Measurements from ENCODE around the gene FUCA1. TPM values are rescaled to one million over a fixed set of nuclear protein-coding genes. Genes with fewer than 3 reads are reported as not detected.
"Not testable (repeated sequence)": the region's sequence is repeated elsewhere in the genome, so short reads cannot be mapped to it uniquely, and the experiment has no call there.

Gene FUCA1
- total RNA-seq, 2 donors from 2014 or later, result 4.3 to 6.4 TPM

DNA sequence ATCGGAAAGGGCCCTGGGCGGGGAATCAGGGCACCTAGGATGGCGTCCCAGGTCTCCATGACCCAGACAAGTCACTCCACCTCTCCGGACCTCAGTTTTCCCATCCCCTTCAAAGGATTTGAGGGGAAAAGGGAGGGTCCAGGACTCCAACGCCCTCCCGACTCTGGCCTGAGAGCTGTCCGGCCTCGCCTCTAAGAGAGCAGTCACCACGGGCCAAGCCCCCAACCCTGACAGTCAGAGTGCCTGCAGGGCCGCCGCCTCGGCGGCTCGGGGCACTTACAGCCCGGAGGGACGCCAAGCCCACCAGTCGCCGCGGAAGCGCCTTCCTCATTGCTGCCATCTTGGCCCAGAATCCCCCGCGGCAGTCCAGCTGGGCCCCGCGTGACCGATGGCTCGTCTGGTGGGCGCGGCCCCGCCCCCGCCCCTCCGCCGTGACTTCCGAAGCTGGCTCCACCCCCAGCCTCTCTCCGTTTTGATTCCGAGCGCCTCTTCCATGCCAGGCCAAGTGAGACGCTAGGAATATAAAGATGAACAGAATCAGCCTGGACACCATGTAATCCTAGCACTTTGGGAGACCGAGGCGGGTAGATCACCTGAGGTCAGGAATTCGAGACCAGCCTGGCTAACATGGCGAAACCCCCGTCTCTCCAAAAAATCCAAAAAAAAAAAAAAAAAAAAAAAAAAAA, 42.9 kb downstream of the FUCA1 start, which contains the start of gene HMGCL:
TSS of gene HMGCL (minus strand) at position 354 of the 686 bp plus-strand sequence. CDS start at position 340, 14 bp downstream.
- Mint-ChIP-seq H3K36me3 (peaks cover 7 to 8% of the 10 kb centered on the region in 2 donors), H3K9me3 (no peaks in the 10 kb centered on the region), H3K27ac (peak within 1 kb of the TSS; percentile 96 to 98)
- ATAC-seq, result peak; percentile 96 to 97
- DNase-seq (ENCODE audit: low spot score in 2 of 2), result peak; percentile 82 to 84

DNA sequence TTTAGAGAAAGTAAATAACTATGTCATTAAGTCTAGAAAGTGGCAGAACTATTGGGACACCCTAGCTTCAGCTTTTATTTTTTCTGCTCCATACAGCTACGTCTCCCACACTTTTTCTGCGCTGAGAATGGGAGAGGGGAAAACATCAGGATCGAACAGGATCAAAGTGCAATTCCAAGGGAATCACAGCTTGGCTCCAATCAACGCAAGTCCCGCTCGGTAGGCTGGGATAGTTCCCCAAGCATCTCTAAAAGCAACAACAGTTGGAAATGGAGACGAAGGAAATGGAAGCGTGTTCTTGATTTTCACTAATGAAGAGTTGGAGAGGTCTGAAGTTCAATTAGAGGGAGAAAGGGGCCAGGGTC, 43.4 kb downstream of the FUCA1 start:
- H3K27ac Mint-ChIP-seq, result peak overlapping the region; percentile 96 to 98
- no peaks in the 10 kb centered on the region for H3K9me3 Mint-ChIP-seq
- no peak for DNase-seq (ENCODE audit: low spot score in 2 of 2)
- peaks cover 7 to 8% of the 10 kb centered on the region in 2 donors for H3K36me3 Mint-ChIP-seq
- no peak for ATAC-seq

DNA sequence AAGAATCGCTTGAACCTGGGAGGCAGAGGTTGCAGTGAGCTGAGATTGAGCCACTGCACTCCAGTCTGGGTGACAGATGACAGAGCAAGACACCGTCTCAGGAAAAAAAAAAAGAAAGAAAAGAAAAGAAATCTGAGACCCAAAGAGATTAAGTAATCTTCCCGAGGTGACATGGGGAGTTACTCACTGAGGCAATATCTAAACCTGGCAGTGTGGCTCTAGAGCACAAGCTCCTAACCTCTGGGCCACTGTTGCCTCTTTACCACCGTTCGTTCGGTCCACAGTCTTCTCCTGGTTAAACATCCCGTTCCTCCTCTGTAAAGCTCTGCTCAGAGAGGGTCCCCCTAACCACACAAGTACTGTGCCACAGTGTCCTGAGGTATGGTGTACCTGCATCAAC, 44.3 kb downstream of the FUCA1 start:
- Mint-ChIP-seq H3K27ac (peak overlapping the region; percentile 84 to 98), H3K36me3 (peaks cover 7 to 8% of the 10 kb centered on the region in 2 donors), H3K9me3 (no peaks in the 10 kb centered on the region)
- ATAC-seq (no peak), DNase-seq (ENCODE audit: low spot score in 2 of 2) (no peak)

DNA sequence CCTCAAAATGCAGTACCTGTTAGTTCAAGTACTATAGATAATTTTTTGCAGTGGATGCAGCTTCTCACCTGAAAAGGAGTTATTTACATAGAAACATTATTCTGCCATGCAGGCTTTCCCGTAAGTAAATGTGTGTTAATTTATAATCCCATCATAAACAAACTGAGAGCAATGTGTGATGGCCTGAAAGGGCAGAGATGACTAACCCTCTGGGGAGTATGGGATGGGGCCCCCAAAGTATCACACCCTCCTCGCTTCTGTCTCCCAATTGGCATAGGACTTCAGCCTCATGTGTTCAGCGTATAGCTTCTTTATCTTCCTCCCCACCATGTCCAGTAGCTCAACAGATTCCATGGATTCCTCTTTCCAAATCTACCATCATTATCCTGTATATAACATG, 50.5 kb downstream of the FUCA1 start:
- Mint-ChIP-seq H3K27ac (peak overlapping the region in 1 of 2 donors; percentile 16), H3K9me3 (no peaks in the 10 kb centered on the region), H3K36me3 (no peaks in the 10 kb centered on the region)
- DNase-seq (ENCODE audit: low spot score in 2 of 2) (peak in 1 of 2 donors; percentile 7), ATAC-seq (peak in 1 of 2 donors; percentile 37)

DNA sequence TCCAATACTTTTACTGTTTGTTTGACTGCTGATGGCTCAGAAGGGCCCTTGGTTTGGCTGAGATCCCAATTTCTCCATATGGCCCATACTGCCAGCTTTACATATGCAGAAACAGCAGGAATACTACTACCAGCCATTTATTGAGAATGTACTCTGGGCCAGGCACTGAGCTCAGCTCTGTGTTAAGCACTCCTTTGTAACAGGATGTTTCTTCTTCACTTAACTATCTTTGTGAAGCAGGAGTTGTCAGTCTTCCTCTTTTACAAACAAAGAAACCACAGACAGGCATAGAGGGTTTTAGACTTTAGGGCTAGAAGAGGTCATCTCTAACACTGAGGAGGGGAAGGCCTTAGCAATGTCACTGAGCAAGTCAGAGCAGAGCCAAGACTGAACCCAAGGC, 51.2 kb downstream of the FUCA1 start:
- H3K9me3 Mint-ChIP-seq, result no peaks in the 10 kb centered on the region
- ATAC-seq (no peak), DNase-seq (ENCODE audit: low spot score in 2 of 2) (peak in 1 of 2 donors; percentile 20)
- H3K36me3 Mint-ChIP-seq, result no peaks in the 10 kb centered on the region
- H3K27ac Mint-ChIP-seq, result no peak overlapping the region

DNA sequence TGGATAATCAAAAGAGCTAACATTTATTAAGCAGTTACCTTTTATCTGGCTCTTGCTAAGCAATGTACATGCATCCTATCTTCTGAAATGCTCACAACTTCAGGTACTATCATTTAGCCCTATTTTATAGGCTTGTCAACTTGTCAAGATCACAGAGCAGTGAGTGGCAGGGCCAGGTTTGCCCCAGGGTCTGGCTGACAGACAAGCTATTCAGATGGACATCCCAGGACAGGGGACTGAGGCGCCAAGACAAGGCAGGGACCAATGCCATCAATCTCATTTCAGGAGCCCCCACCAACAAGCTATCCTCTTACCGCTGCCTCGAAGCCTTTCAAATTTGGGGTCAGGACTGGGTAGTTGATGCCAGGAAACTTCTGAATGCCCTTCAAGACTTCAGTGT, 51.7 kb downstream of the FUCA1 start:
- ATAC-seq, result no peak
- peak in 1 of 2 donors; percentile 33 for DNase-seq (ENCODE audit: low spot score in 2 of 2)
- Mint-ChIP-seq H3K27ac (no peak overlapping the region), H3K36me3 (no peaks in the 10 kb centered on the region), H3K9me3 (no peaks in the 10 kb centered on the region)

DNA sequence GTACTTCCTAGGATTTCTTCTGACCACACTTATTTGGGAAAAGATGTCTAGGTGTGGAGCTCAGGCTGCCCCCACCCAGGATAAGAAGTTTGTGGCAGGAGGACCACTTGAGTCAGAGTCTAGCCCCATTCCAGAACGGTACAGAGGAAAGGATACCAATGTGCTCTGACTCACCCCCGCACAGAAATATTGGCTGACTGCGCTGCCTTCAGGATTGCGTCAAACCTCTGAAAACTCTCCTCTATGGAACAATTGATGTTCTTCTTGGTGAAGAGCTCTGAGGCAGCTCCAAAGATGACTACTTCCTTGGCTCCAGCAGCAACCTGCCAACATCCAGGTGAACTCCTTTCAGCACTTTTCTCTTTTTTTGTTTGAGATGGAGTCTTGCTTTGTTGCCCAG, 54.1 kb downstream of the FUCA1 start:
- Mint-ChIP-seq H3K36me3 (no peaks in the 10 kb centered on the region), H3K27ac (no peak overlapping the region), H3K9me3 (no peaks in the 10 kb centered on the region)
- no peak for DNase-seq (ENCODE audit: low spot score in 2 of 2)
- ATAC-seq, result no peak

DNA sequence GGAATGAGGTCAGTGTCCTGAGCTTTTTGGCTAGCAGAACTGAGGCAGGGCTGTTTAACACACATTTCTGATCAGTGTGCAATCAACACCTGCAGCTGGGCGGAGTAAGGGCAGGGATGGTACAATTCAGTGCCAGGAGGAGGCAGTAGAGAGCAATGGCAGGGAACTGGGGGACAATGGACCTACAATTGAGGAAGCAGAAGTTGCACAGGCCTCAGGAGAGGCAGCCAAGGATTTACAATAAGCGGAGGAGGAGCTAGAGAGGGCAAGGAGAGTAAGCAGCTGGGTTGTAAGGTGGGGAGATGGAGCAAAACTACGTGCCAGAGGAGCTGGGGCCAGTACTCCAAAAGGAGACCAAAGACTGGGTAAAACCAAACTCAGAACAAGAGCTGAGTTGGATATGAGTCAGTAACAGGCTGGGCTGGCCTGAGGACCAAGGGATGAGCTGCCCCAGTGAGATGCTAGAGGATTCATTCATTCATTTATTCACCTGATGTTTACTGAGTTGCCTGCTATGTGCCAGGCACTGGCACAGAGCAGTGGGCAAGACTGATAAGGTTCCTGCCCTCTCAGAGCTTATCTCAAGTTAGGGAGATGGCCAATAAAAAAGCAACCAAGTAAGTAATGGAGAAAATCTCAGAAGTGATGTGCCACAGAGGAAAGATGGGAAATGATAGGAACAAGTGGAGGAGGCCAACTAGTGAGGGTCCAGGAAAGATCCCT, 57.1 kb downstream of the FUCA1 start:
- ATAC-seq, result peak; percentile 68 to 70
- DNase-seq (ENCODE audit: low spot score in 2 of 2), result peak in 1 of 2 donors; percentile 69
- Mint-ChIP-seq H3K9me3 (no peaks in the 10 kb centered on the region), H3K27ac (peak overlapping the region; percentile 19 to 56), H3K36me3 (no peaks in the 10 kb centered on the region)

DNA sequence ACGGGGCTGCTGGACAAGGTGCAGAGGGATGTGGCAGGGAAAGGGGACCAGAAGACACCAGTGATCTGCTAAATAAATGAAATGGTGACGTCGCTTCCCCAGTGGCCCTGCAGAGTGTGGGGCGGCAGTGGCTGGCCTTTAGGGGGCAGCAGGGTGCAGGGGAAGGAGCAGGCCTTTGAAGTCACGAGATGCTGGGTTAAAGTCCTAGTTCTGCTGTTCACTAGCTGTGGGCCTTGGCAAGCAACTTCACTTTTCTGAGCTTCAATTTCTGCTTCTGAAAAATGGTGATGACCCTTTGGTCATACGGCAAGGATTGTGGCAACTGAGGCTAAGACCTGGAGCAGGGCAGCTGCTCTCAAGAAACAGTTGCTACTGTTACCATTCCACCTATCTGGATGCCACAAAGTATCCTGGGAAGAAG, 58.3 kb downstream of the FUCA1 start:
- Mint-ChIP-seq H3K27ac (no peak overlapping the region), H3K9me3 (no peaks in the 10 kb centered on the region), H3K36me3 (no peaks in the 10 kb centered on the region)
- peak in 1 of 2 donors; percentile 82 for DNase-seq (ENCODE audit: low spot score in 2 of 2)
- ATAC-seq, result peak; percentile 86 to 92

DNA sequence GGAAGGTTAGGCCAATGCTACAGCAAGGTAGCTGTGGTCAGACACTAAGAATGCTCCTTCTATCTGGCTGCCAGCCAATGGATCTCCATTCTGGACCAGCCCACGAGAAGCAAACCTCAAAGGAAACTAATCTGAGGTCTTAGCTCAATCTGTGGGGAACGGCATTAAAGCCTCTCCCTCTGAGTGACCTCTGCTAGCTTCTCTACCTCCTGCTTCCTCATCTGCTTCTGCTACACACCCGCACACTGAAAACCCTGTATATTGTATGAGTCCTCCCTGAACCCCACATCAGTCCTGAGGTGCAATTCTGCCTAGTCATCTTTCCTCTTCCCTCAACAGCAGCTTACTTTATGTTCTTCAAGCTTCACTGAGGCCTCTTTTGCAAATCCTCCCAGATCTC, 60.6 kb downstream of the FUCA1 start:
- ATAC-seq (no peak), DNase-seq (ENCODE audit: low spot score in 2 of 2) (no peak)
- H3K9me3 Mint-ChIP-seq, result no peaks in the 10 kb centered on the region
- peak overlapping the region; percentile 8 to 12 for H3K27ac Mint-ChIP-seq
- H3K36me3 Mint-ChIP-seq, result no peaks in the 10 kb centered on the region

DNA sequence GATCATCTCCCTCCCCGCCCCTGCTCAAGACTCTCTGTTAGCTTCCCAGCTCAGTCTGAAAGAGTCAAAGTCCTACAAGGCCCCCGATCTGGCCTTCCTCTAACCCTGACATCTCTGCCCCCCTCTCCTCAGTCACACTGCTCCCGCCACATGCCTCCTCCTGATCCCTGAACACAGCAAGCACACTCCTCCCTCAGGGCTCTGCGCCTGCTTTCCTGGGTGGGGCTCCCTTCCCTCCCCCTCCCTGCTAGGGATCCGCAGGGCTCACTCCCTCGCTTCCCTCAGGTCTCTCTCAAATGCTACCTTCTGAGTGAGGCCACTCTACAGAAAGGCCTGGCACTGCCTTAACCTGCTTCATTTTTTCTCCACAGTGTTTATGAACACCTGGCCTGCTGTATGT, 61.8 kb downstream of the FUCA1 start:
- no peak for ATAC-seq
- H3K27ac Mint-ChIP-seq, result peak overlapping the region; percentile 8 to 86
- no peak for DNase-seq (ENCODE audit: low spot score in 2 of 2)
- no peaks in the 10 kb centered on the region for H3K36me3 Mint-ChIP-seq
- no peaks in the 10 kb centered on the region for H3K9me3 Mint-ChIP-seq

DNA sequence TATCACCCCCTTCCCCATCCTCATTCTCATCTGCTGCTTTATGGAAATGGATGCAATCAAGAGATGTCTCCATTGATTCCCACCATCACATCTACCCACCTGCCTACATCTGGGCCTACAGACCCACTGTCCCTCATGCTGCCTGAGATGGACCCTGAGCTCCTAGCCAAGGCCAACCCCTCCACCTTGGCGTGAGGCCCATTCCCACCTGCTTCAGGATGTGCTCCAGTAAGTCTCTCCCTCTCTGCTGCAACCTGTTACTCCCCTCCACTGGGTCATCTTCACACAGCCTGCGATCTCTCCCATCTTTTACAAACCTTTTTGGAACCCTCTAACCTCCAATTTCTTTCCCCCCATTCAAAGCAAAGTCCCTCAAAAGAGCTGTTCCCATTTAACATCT, 63.1 kb downstream of the FUCA1 start:
- Mint-ChIP-seq H3K27ac (peak overlapping the region; percentile 8 to 80), H3K9me3 (no peaks in the 10 kb centered on the region), H3K36me3 (peaks cover under 1% of the 10 kb centered on the region in 2 donors)
- DNase-seq (ENCODE audit: low spot score in 2 of 2), result no peak
- ATAC-seq, result no peak

DNA sequence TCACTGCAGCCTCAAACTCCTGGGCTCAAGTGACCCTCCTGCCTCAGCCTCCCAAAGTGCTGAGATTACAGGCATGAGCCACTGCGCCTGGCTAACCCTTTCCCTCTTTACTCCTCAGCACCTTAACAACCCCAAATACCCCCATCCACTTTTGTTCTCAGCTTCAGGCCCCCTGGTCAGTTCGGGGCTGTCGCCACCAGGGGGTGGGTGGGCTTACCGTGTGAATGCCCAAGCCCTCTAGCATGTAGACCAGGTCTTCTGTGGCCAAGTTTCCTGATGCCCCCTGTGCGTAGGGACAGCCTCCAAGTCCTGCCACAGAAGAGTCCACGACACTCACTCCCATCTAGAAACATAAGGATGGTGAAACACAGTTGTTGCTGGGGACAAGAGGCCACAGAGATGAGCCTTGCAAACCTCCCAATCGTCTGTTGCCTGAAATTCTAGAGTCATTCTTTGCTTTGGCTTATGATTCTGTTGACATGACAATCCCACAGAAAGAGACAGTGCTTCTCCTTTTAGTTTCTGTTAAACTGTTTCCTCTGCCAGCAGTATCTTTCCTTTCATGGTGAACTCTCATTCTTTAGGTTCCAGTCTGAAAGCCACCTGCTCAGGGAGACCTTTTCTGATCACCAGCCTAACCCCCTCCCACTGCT, 63.8 kb downstream of the FUCA1 start:
- DNase-seq (ENCODE audit: low spot score in 2 of 2) (no peak), ATAC-seq (no peak)
- Mint-ChIP-seq H3K36me3 (peaks cover 5 to 6% of the 10 kb centered on the region in 2 donors), H3K27ac (peak overlapping the region; percentile 8 to 72), H3K9me3 (no peaks in the 10 kb centered on the region)

DNA sequence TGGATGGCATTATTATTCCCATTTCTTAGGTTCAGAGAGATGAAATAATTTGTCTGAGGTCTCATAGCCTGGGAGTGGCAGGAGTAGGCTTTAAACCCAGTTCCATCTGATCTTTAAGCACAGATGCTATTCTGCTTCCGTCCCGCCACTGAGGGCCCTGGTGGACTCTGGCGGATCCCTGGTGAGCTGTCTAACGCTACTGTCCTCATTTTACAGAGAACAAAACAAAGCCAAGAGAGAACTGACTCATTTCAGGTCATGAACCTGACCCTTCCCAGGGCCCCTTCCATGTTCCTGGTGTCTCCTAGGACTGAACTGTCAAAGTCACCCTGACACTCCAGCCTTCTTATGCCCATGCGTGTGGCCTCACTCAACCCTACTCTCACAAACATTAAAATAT, 64.4 kb downstream of the FUCA1 start:
- Mint-ChIP-seq H3K9me3 (no peaks in the 10 kb centered on the region), H3K36me3 (peaks cover 6 to 7% of the 10 kb centered on the region in 2 donors), H3K27ac (peak overlapping the region; percentile 8 to 72)
- ATAC-seq, result no peak
- no peak for DNase-seq (ENCODE audit: low spot score in 2 of 2)

DNA sequence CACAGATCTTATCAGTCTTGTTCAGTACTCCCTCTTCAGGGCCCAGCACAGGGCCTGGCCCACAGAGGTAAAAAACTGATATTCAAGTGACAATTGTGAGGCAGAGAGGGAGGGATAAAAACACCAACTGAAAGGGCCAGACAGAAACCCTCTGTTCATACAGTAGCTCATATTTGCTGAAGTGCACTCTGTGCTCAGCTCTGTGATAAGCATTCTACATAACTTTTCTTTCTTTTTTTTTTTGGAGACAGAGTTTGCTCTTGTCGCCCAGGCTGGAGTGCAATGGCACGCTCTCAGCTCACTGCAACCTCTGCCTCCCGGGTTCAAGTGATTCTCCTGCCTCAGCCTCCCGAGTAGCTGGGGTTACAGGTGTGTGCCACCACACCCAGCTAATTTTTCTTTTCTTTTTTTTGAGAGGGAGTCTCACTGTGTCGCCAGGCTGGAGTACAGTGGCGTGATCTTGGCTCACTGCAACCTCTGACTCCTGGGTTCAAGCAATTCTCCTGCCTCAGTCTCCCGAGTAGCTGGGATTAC, 65.2 kb downstream of the FUCA1 start:
- not testable (repeated sequence) for H3K9me3 Mint-ChIP-seq; ATAC-seq; DNase-seq (ENCODE audit: low spot score in 2 of 2)
- H3K36me3 Mint-ChIP-seq, result peaks cover 6 to 10% of the 10 kb centered on the region in 2 donors
- peak overlapping the region in 1 of 2 donors; percentile 31 for H3K27ac Mint-ChIP-seq

DNA sequence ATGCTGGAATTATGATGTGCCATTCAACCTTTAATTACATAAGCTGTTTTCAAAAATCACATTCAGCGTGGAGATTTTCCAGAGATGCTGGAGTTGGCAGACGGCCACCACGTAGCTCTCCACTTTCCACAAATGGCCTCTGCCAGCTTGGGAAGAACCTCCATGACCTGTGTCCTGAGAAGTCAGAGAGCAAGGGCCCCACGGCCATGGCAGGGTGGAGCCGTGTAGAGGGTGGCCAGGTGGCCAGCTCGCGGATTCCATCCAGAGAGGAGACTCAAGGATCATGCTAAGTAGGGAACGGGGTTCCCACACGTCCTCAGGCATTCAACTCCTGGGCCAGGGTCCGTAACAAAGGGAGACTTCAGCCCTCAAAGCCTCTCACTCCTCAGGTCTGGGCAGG, 66.2 kb downstream of the FUCA1 start:
- H3K9me3 Mint-ChIP-seq, result no peaks in the 10 kb centered on the region
- peak overlapping the region in 1 of 2 donors; percentile 31 for H3K27ac Mint-ChIP-seq
- DNase-seq (ENCODE audit: low spot score in 2 of 2) (no peak), ATAC-seq (no peak)
- peaks cover 6 to 10% of the 10 kb centered on the region in 2 donors for H3K36me3 Mint-ChIP-seq

DNA sequence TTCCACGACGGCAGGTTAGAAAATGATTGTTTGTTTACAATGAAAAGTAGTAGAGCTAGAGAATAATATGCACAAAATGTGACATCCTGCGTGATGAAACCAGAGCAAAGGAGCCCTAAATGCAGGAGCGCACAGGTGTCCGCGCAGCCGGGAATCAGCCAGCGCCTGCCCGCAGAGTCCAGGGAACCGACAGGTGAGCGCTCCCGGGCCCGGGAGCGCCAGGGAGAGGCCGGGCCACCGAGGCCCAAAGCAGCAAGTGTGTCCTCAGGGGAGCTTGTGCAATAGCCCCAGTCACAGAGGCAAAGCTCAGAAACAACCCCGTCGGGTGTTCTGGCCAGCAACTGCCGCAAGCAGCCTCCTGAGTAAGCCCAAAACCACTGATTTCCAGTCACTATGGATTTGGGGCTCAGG, 66.7 kb downstream of the FUCA1 start:
- DNase-seq (ENCODE audit: low spot score in 2 of 2) (no peak), ATAC-seq (no peak)
- Mint-ChIP-seq H3K36me3 (peaks cover 6 to 10% of the 10 kb centered on the region in 2 donors), H3K27ac (peak overlapping the region; percentile 55 to 92), H3K9me3 (no peaks in the 10 kb centered on the region)
